IgD-negative memory B cell (primary cell): ENCODE data around the gene RANBP10. TPM values are rescaled to one million over a fixed set of nuclear protein-coding genes. Genes with fewer than 3 reads are reported as not detected.
"Not testable (repeated sequence)": the region's sequence is repeated elsewhere in the genome, so short reads cannot be mapped to it uniquely, and the experiment has no call there.

Experiments
- H3K27ac Mint-ChIP-seq, 3 donors: one replicate each; pipeline ENCODE4 v1.8.0; 2020 to 2022; ENCODE audit warnings: mild to moderate bottlenecking in 3 of 3, mixed read lengths in 3 of 3, moderate library complexity in 1 of 3
- H3K27me3 Mint-ChIP-seq: one replicate; pipeline ENCODE4 v1.8.0; 2021; ENCODE audit warnings: mixed read lengths
- H3K36me3 Mint-ChIP-seq: one replicate; pipeline ENCODE4 v1.8.0; 2020; ENCODE audit warnings: mild to moderate bottlenecking, mixed read lengths
- H3K4me1 Mint-ChIP-seq, 3 donors: one replicate each; pipeline ENCODE4 v1.8.0; 2020 to 2022; ENCODE audit warnings: mixed read lengths in 3 of 3, mild to moderate bottlenecking in 1 of 3
- H3K4me3 Mint-ChIP-seq, 4 donors: one replicate each; pipeline ENCODE4 v1.8.0; 2020 to 2022; ENCODE audit warnings: mild to moderate bottlenecking in 4 of 4, mixed read lengths in 4 of 4, moderate library complexity in 3 of 4
- H3K9me3 Mint-ChIP-seq, 3 donors: one replicate each; pipeline ENCODE4 v1.8.0; 2020 to 2021; ENCODE audit warnings: mixed read lengths in 3 of 3, mild to moderate bottlenecking in 1 of 3
- polyA plus RNA-seq: library from polyadenylated mRNA; unstranded; fragments of 300-500 nt; fragmentation: Illumina TruSeq; gene quantifications from one replicate; pipeline ENCODE4 v1.2.3, GENCODE V29; 2021

The RANBP10 gene
- polyA plus RNA-seq, 1 donor from 2014 or later, result 10.9 TPM

GRCh38 chr16:67758966-67759365, 47.4 kb downstream of the RANBP10 start:
- peaks cover 6% of the 10 kb centered on the region for H3K36me3 Mint-ChIP-seq
- peaks cover 4 to 8% (median 5%) of the 10 kb centered on the region in 3 donors for H3K4me1 Mint-ChIP-seq
- H3K4me3 Mint-ChIP-seq, result no peak overlapping the region
- H3K27me3 Mint-ChIP-seq, result no peaks in the 10 kb centered on the region
- H3K27ac Mint-ChIP-seq, result no peak overlapping the region
- H3K9me3 Mint-ChIP-seq, result no peaks in the 10 kb centered on the region

- no peaks in the 10 kb centered on the region for H3K9me3 Mint-ChIP-seq
Observed at GRCh38 chr16:67758006-67758405, 48.4 kb downstream of the RANBP10 start.

GRCh38 chr16:67752641-67753040, 53.7 kb downstream of the RANBP10 start:
- H3K27ac Mint-ChIP-seq, result peak overlapping the region in 1 of 3 donors; percentile 53
- no peak overlapping the region for H3K4me3 Mint-ChIP-seq

More at GRCh38 chr16:67758006-67758405, 48.4 kb downstream of the RANBP10 start:
- Mint-ChIP-seq H3K36me3 (peaks cover 6% of the 10 kb centered on the region), H3K27me3 (no peaks in the 10 kb centered on the region), H3K4me3 (no peak overlapping the region), H3K27ac (peak overlapping the region in 1 of 3 donors; percentile 77), H3K4me1 (peaks cover 4 to 8% (median 5%) of the 10 kb centered on the region in 3 donors)

GRCh38 chr16:67751331-67751730, 55.0 kb downstream of the RANBP10 start:
- H3K27me3 Mint-ChIP-seq, H3K27ac Mint-ChIP-seq, H3K36me3 Mint-ChIP-seq, H3K9me3 Mint-ChIP-seq: not testable (repeated sequence)
- Mint-ChIP-seq H3K4me3 (peak overlapping the region in 1 of 4 donors; percentile 66), H3K4me1 (peaks cover 12 to 25% (median 16%) of the 10 kb centered on the region in 3 donors)

More at GRCh38 chr16:67752641-67753040, 53.7 kb downstream of the RANBP10 start:
- Mint-ChIP-seq H3K9me3 (no peaks in the 10 kb centered on the region), H3K4me1 (peaks cover 12 to 25% (median 14%) of the 10 kb centered on the region in 3 donors), H3K36me3 (peaks cover 6% of the 10 kb centered on the region), H3K27me3 (no peaks in the 10 kb centered on the region)

- Mint-ChIP-seq H3K27me3 (no peaks in the 10 kb centered on the region), H3K9me3 (no peaks in the 10 kb centered on the region), H3K36me3 (peaks cover 6% of the 10 kb centered on the region), H3K4me1 (peaks cover 12 to 21% (median 16%) of the 10 kb centered on the region in 3 donors), H3K27ac (peak overlapping the region; percentile 20 to 80 (median 65)), H3K4me3 (peak overlapping the region in 1 of 4 donors; percentile 87)
Observed at GRCh38 chr16:67750466-67750865, 55.9 kb downstream of the RANBP10 start.

GRCh38 chr16:67749436-67750078, 56.8 kb downstream of the RANBP10 start:
- H3K4me3 Mint-ChIP-seq, result peak overlapping the region in 2 of 4 donors; percentile 16 to 56
- H3K27ac Mint-ChIP-seq, result peak overlapping the region in 1 of 3 donors; percentile 92
- no peaks in the 10 kb centered on the region for H3K9me3 Mint-ChIP-seq
- H3K36me3 Mint-ChIP-seq, result peaks cover 7% of the 10 kb centered on the region
- peaks cover 12 to 21% (median 16%) of the 10 kb centered on the region in 3 donors for H3K4me1 Mint-ChIP-seq
- H3K27me3 Mint-ChIP-seq, result no peaks in the 10 kb centered on the region

- Mint-ChIP-seq H3K4me1 (peaks cover 12 to 21% (median 18%) of the 10 kb centered on the region in 3 donors), H3K4me3 (peak overlapping the region in 2 of 4 donors; percentile 56 to 73), H3K27me3 (no peaks in the 10 kb centered on the region), H3K36me3 (peaks cover 7% of the 10 kb centered on the region), H3K9me3 (no peaks in the 10 kb centered on the region), H3K27ac (peak overlapping the region in 1 of 3 donors; percentile 92)
Observed at GRCh38 chr16:67748834-67749233, 57.5 kb downstream of the RANBP10 start.

- H3K4me1 Mint-ChIP-seq, result peaks cover 12 to 21% (median 18%) of the 10 kb centered on the region in 3 donors
- H3K27me3 Mint-ChIP-seq, result no peaks in the 10 kb centered on the region
- no peak overlapping the region for H3K4me3 Mint-ChIP-seq
- H3K27ac Mint-ChIP-seq, result no peak overlapping the region
- peaks cover 9% of the 10 kb centered on the region for H3K36me3 Mint-ChIP-seq
- H3K9me3 Mint-ChIP-seq, result no peaks in the 10 kb centered on the region
Observed at GRCh38 chr16:67746846-67747245, 59.5 kb downstream of the RANBP10 start.

GRCh38 chr16:67741118-67741517, 65.2 kb downstream of the RANBP10 start:
- no peak overlapping the region for H3K27ac Mint-ChIP-seq
- H3K36me3 Mint-ChIP-seq, result peaks cover 8% of the 10 kb centered on the region
- H3K4me3 Mint-ChIP-seq, result no peak overlapping the region
- no peaks in the 10 kb centered on the region for H3K27me3 Mint-ChIP-seq
- peaks cover 0 to 3% (median 0%) of the 10 kb centered on the region in 3 donors for H3K4me1 Mint-ChIP-seq
- no peaks in the 10 kb centered on the region for H3K9me3 Mint-ChIP-seq

GRCh38 chr16:67740391-67740790, 66.0 kb downstream of the RANBP10 start:
- peaks cover 6% of the 10 kb centered on the region for H3K36me3 Mint-ChIP-seq
- H3K4me1 Mint-ChIP-seq, result peaks cover 0 to 3% (median 0%) of the 10 kb centered on the region in 3 donors
- H3K4me3 Mint-ChIP-seq, result no peak overlapping the region
- H3K9me3 Mint-ChIP-seq, result no peaks in the 10 kb centered on the region
- no peaks in the 10 kb centered on the region for H3K27me3 Mint-ChIP-seq
- H3K27ac Mint-ChIP-seq, result no peak overlapping the region

GRCh38 chr16:67736858-67737257, 69.5 kb downstream of the RANBP10 start:
- Mint-ChIP-seq H3K27me3 (no peaks in the 10 kb centered on the region), H3K4me1 (peaks cover 0 to 1% (median 0%) of the 10 kb centered on the region in 3 donors), H3K9me3 (no peaks in the 10 kb centered on the region), H3K36me3 (peaks cover 4% of the 10 kb centered on the region), H3K4me3 (no peak overlapping the region), H3K27ac (peak overlapping the region in 1 of 3 donors; percentile 88)

- Mint-ChIP-seq H3K4me1 (peaks cover 0 to 1% (median 0%) of the 10 kb centered on the region in 3 donors), H3K27me3 (no peaks in the 10 kb centered on the region)
Observed at GRCh38 chr16:67734731-67735201, 71.6 kb downstream of the RANBP10 start.

GRCh38 chr16:67733734-67734470, 72.5 kb downstream of the RANBP10 start:
- Mint-ChIP-seq H3K27ac (no peak overlapping the region), H3K4me1 (no peaks in the 10 kb centered on the region), H3K36me3 (peaks cover 4% of the 10 kb centered on the region), H3K9me3 (no peaks in the 10 kb centered on the region), H3K27me3 (no peaks in the 10 kb centered on the region), H3K4me3 (no peak overlapping the region)

More at GRCh38 chr16:67734731-67735201, 71.6 kb downstream of the RANBP10 start:
- Mint-ChIP-seq H3K9me3 (no peaks in the 10 kb centered on the region), H3K36me3 (peaks cover 2% of the 10 kb centered on the region), H3K4me3 (no peak overlapping the region), H3K27ac (no peak overlapping the region)

GRCh38 chr16:67731753-67732095, 74.6 kb downstream of the RANBP10 start:
- peaks cover 4% of the 10 kb centered on the region for H3K36me3 Mint-ChIP-seq
- no peak overlapping the region for H3K4me3 Mint-ChIP-seq
- no peak overlapping the region for H3K27ac Mint-ChIP-seq
- no peaks in the 10 kb centered on the region for H3K4me1 Mint-ChIP-seq
- no peaks in the 10 kb centered on the region for H3K9me3 Mint-ChIP-seq
- no peaks in the 10 kb centered on the region for H3K27me3 Mint-ChIP-seq

GRCh38 chr16:67731071-67731752, 75.1 kb downstream of the RANBP10 start:
- H3K4me1 Mint-ChIP-seq, result no peaks in the 10 kb centered on the region
- H3K9me3 Mint-ChIP-seq, result no peaks in the 10 kb centered on the region
- no peaks in the 10 kb centered on the region for H3K27me3 Mint-ChIP-seq
- peaks cover 4% of the 10 kb centered on the region for H3K36me3 Mint-ChIP-seq
- H3K27ac Mint-ChIP-seq, result no peak overlapping the region
- no peak overlapping the region for H3K4me3 Mint-ChIP-seq
